Karpas-422 (cell line): ENCODE results near the gene TMEM117. TPM values are rescaled to one million over a fixed set of nuclear protein-coding genes. Genes with fewer than 3 reads are reported as not detected.

Source experiments
- DNase-seq: peaks from one replicate; pipeline ENCODE4 v3.0.0-alpha.2; 2015
- H2AFZ ChIP-seq: fragments of 200-600 bp; sonication (generic); 2 replicates; pipeline ENCODE4 v1.6.1; 2014; ENCODE audit warnings: antibody characterized with exemption, low read length, mixed read lengths
- H3K27ac ChIP-seq: fragments of 200-600 bp; sonication (generic); 2 replicates; pipeline ENCODE4 v1.5.1; 2014; ENCODE audit warnings: mild to moderate bottlenecking, low read length, moderate library complexity
- H3K27me3 ChIP-seq: fragments of 200-600 bp; sonication (generic); 2 replicates; pipeline ENCODE4 v1.6.1; 2014; ENCODE audit warnings: low read length, mixed read lengths
- H3K36me3 ChIP-seq: fragments of 200-600 bp; sonication (generic); 2 replicates; pipeline ENCODE4 v1.6.1; 2014; ENCODE audit warnings: low read length, mixed read lengths; ENCODE audit not compliant: insufficient read depth
- H3K4me1 ChIP-seq: fragments of 200-600 bp; sonication (generic); 2 replicates; pipeline ENCODE4 v1.6.1; 2014; ENCODE audit warnings: mild to moderate bottlenecking, low read length, mixed read lengths
- H3K4me2 ChIP-seq: fragments of 200-600 bp; sonication (generic); 2 replicates; pipeline ENCODE4 v1.6.1; 2014; ENCODE audit warnings: low read length, low read depth, mild to moderate bottlenecking; ENCODE audit not compliant: poor library complexity, severe bottlenecking
- H3K4me3 ChIP-seq: fragments of 200-600 bp; sonication (generic); 2 replicates; pipeline ENCODE4 v1.5.1; 2014; ENCODE audit warnings: mild to moderate bottlenecking, antibody characterized with exemption, low read length, mixed read lengths
- H3K79me2 ChIP-seq: fragments of 200-600 bp; sonication (generic); 2 replicates; pipeline ENCODE4 v1.6.1; 2014; ENCODE audit warnings: mild to moderate bottlenecking, low read length, mixed read lengths
- H3K9ac ChIP-seq: fragments of 200-600 bp; sonication (generic); 2 replicates; pipeline ENCODE4 v1.6.0; 2014; ENCODE audit warnings: low read length
- H3K9me2 ChIP-seq: fragments of 200-600 bp; sonication (generic), shearing (Covaris generic); replicated peaks from 2 replicates; pipeline ENCODE4 v1.6.0; 2014; ENCODE audit warnings: mild to moderate bottlenecking, low read length, moderate library complexity; ENCODE audit not compliant: insufficient read depth
- H3K9me3 ChIP-seq: fragments of 300-700, 200-600 bp; sonication (generic); 2 replicates; pipeline ENCODE4 v1.6.1; 2014; ENCODE audit warnings: low read length, mixed read lengths
- H4K20me1 ChIP-seq: fragments of 200-600 bp; sonication (generic); 2 replicates; pipeline ENCODE4 v1.6.1; 2014; ENCODE audit warnings: mild to moderate bottlenecking, antibody characterized with exemption, low read length, low read depth; ENCODE audit not compliant: insufficient read depth
- total RNA-seq: library from RNA; depleted of rRNA; stranded (reverse); fragments of >200 nt; shearing (Covaris generic); gene quantifications from 2 replicates; pipeline ENCODE4 v1.2.3, GENCODE V29; 2014; ENCODE audit warnings: low replicate concordance

Gene TMEM117
- total RNA-seq, 1 experiment from 2014 or later, result 13.3 TPM

DNA sequence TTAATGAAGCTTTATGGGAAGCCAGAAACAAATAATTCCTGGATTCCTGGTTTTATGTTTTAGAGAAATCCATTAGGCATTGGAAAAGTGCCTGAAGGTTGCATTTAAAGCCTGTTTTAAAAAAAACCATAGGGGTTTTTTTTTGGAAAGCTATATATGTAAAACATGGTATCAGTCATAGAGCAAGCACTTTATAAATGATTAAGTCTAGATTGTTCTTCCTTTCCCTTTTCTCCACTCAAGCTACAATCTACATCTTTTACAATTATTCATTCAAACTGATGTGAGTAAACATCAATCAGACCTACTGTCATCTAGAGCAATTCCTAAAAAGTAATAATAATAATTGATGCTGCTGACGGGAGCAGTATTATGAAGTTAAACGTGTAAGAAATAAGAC, 500.7 kb downstream of the TMEM117 start:
- Histone ChIP-seq H3K9ac (no peak overlapping the region), H3K9me3 (no peaks in the 10 kb centered on the region), H3K4me2 (no peak overlapping the region), H3K27ac (no peak overlapping the region), H3K4me1 (no peaks in the 10 kb centered on the region), H2AFZ (no peak overlapping the region), H3K9me2 (0 out of 2 replicates have a peak, but pooled peaks cover 6% of the 10 kb centered on the region), H3K4me3 (no peak overlapping the region), H4K20me1 (no peaks in the 10 kb centered on the region), H3K79me2 (no peaks in the 10 kb centered on the region), H3K36me3 (no peaks in the 10 kb centered on the region), H3K27me3 (no peaks in the 10 kb centered on the region)
- DNase-seq, result no peak

GRCh38 chr12:44342371-44342770, 506.5 kb downstream of the TMEM117 start:
- Histone ChIP-seq H3K79me2 (no peaks in the 10 kb centered on the region), H4K20me1 (no peaks in the 10 kb centered on the region), H3K9me2 (no peaks in the 10 kb centered on the region), H3K4me2 (no peak overlapping the region), H3K9ac (no peak overlapping the region), H3K27ac (no peak overlapping the region), H3K36me3 (no peaks in the 10 kb centered on the region), H3K27me3 (no peaks in the 10 kb centered on the region), H3K4me1 (no peaks in the 10 kb centered on the region), H3K9me3 (no peaks in the 10 kb centered on the region), H3K4me3 (no peak overlapping the region), H2AFZ (no peak overlapping the region)
- DNase-seq, result no peak

GRCh38 chr12:44347145-44347544, 511.3 kb downstream of the TMEM117 start:
- H3K9me3 ChIP-seq, result no peaks in the 10 kb centered on the region
- no peak for DNase-seq
- H3K27me3 ChIP-seq, result no peaks in the 10 kb centered on the region
- H3K4me2 ChIP-seq, result no peak overlapping the region
- peaks cover 7% of the 10 kb centered on the region for H3K4me1 ChIP-seq
- no peak overlapping the region for H3K9ac ChIP-seq
- H3K4me3 ChIP-seq, result no peak overlapping the region
- H3K9me2 ChIP-seq, result no peaks in the 10 kb centered on the region
- no peaks in the 10 kb centered on the region for H3K36me3 ChIP-seq
- no peaks in the 10 kb centered on the region for H4K20me1 ChIP-seq
- H2AFZ ChIP-seq, result no peak overlapping the region
- H3K27ac ChIP-seq, result no peak overlapping the region
- H3K79me2 ChIP-seq, result no peaks in the 10 kb centered on the region

DNA sequence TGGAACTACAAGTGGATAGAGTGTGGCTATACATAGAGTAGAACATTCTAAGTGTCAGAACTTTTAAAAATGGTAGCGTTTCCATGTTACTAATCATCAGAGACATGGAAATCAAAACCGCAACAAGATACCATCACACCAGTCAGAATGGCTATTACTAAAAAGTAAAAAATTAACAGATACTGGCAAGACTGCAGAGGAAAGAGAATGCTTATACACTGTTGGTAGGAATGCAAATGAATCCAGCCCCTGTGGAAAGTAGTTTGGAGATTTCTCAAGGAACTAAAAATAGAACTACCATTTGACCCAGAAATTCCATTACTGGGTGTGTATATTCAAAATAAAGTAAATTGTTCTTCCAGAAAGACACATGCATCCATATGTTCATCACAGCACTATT, 521.6 kb downstream of the TMEM117 start:
- no peaks in the 10 kb centered on the region for H3K79me2 ChIP-seq

DNA sequence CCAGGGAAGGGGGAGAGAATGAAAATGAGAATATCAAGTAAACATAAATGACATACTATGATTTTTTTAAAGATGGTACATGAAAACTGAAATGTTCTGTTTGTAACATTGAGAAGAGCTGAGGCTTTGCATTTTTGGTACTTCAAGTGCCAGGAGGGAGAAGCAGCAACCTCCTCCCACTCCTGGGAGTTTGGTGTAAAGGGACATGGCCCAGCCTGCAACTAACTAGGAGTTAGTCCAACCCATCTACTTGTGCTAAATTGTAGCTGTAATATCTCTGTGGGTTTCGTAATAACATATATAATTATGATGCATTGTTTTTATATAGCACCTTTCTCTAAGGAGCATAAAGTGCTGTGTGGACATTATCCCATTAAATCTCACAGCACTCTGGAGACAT, 522.8 kb downstream of the TMEM117 start:
- no peaks in the 10 kb centered on the region for H3K9me2 ChIP-seq
- no peaks in the 10 kb centered on the region for H3K79me2 ChIP-seq
- H3K27me3 ChIP-seq, result no peaks in the 10 kb centered on the region
- DNase-seq, result no peak
- H3K9me3 ChIP-seq, result no peaks in the 10 kb centered on the region
- no peaks in the 10 kb centered on the region for H3K4me1 ChIP-seq
- H4K20me1 ChIP-seq, result no peaks in the 10 kb centered on the region
- H3K4me2 ChIP-seq, result no peak overlapping the region
- no peak overlapping the region for H2AFZ ChIP-seq
- H3K27ac ChIP-seq, result no peak overlapping the region
- H3K9ac ChIP-seq, result no peak overlapping the region
- H3K4me3 ChIP-seq, result no peak overlapping the region
- H3K36me3 ChIP-seq, result no peaks in the 10 kb centered on the region

More for the DNA sequence above, 521.6 kb downstream of the TMEM117 start:
- no peaks in the 10 kb centered on the region for H3K9me2 ChIP-seq
- no peak overlapping the region for H3K27ac ChIP-seq
- no peak overlapping the region for H3K4me3 ChIP-seq
- no peaks in the 10 kb centered on the region for H3K4me1 ChIP-seq
- no peaks in the 10 kb centered on the region for H4K20me1 ChIP-seq
- no peak for DNase-seq
- no peaks in the 10 kb centered on the region for H3K36me3 ChIP-seq
- H3K9me3 ChIP-seq, result no peaks in the 10 kb centered on the region
- H3K4me2 ChIP-seq, result no peak overlapping the region
- no peaks in the 10 kb centered on the region for H3K27me3 ChIP-seq
- no peak overlapping the region for H2AFZ ChIP-seq
- H3K9ac ChIP-seq, result no peak overlapping the region

DNA sequence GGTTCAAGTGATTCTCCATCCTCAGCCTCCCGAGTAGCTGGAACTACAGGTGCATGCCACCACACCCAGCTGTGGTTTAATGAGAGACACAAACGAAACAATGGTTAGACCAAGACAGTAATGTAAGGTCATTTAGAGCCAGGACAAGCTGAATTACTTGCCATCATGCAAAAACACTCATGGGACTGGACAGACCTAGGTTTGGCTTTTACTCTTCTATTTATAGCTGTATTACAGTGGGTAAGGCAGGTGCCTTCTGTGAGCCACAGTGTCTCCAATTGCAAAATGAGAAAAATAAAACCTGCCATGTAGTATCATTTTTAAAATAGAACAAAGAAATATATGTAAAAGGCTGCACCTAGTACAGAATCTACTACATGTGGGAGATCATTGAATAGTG, 527.1 kb downstream of the TMEM117 start:
- Histone ChIP-seq H3K36me3 (no peaks in the 10 kb centered on the region), H3K9me3 (no peaks in the 10 kb centered on the region), H2AFZ (no peak overlapping the region), H3K9ac (no peak overlapping the region), H3K27ac (no peak overlapping the region), H3K4me1 (no peaks in the 10 kb centered on the region), H3K9me2 (no peaks in the 10 kb centered on the region), H3K4me3 (no peak overlapping the region), H3K4me2 (no peak overlapping the region), H3K79me2 (no peaks in the 10 kb centered on the region), H4K20me1 (no peaks in the 10 kb centered on the region), H3K27me3 (no peaks in the 10 kb centered on the region)
- DNase-seq, result no peak

DNA sequence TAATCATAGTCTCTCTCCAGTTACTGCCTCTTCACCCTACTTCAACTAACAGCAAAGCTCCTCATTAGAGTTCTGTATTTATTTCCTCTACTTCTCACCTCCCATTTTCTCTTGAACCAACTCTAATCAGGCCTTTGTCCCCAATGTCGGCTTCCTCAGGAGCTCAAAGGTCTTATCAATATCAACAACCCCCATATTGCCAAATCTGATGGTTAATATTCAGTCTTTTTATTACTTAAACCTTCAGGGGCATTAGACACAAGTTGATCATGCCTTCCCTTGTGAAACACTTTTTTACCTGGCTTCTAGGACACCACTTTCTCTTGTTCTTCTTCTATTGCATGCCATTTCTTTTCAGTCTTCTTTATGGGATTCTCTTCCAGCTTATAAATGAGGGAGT, 531.3 kb downstream of the TMEM117 start:
- Histone ChIP-seq H3K4me1 (no peaks in the 10 kb centered on the region), H2AFZ (no peak overlapping the region), H3K27ac (no peak overlapping the region), H3K36me3 (no peaks in the 10 kb centered on the region), H3K9ac (no peak overlapping the region), H3K4me3 (no peak overlapping the region), H3K9me2 (no peaks in the 10 kb centered on the region), H3K4me2 (no peak overlapping the region), H4K20me1 (no peaks in the 10 kb centered on the region), H3K27me3 (no peaks in the 10 kb centered on the region), H3K9me3 (no peaks in the 10 kb centered on the region), H3K79me2 (no peaks in the 10 kb centered on the region)
- DNase-seq, result no peak

DNA sequence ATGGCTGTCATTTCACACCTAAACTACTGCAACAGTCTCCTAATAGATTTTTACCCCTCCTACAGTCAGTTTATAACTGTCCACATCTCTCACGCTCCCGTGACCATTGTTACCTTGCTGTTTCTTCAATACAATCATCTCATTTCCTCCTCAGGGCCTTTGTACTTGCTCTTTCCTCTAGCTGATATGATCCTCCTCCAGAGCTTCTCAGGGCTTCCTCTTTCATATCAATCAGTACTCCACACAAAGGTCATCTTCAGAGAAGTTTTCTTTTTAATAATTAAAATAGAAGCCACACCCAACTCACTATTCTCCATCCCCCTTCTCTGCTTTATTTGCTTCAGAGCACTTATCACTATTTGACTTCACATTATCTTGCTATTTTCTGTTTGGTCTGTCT, 532.0 kb downstream of the TMEM117 start:
- Histone ChIP-seq H3K9me2 (no peaks in the 10 kb centered on the region), H3K27me3 (no peaks in the 10 kb centered on the region), H3K4me1 (no peaks in the 10 kb centered on the region), H3K27ac (no peak overlapping the region), H3K4me3 (no peak overlapping the region), H3K4me2 (no peak overlapping the region), H3K9ac (no peak overlapping the region), H2AFZ (no peak overlapping the region), H3K36me3 (no peaks in the 10 kb centered on the region), H4K20me1 (no peaks in the 10 kb centered on the region), H3K9me3 (no peaks in the 10 kb centered on the region), H3K79me2 (no peaks in the 10 kb centered on the region)
- no peak for DNase-seq

GRCh38 chr12:44369998-44370397, 534.1 kb downstream of the TMEM117 start:
- Histone ChIP-seq H3K27ac (no peak overlapping the region), H3K36me3 (no peaks in the 10 kb centered on the region), H3K79me2 (no peaks in the 10 kb centered on the region), H3K27me3 (no peaks in the 10 kb centered on the region), H3K4me2 (no peak overlapping the region), H3K9me3 (no peaks in the 10 kb centered on the region), H3K4me1 (no peaks in the 10 kb centered on the region), H2AFZ (no peak overlapping the region), H4K20me1 (no peaks in the 10 kb centered on the region), H3K9me2 (no peaks in the 10 kb centered on the region), H3K4me3 (no peak overlapping the region), H3K9ac (no peak overlapping the region)
- DNase-seq, result no peak
